Measurements from ENCODE around the gene GTF2F1. TPM values are rescaled to one million over a fixed set of nuclear protein-coding genes. Genes with fewer than 3 reads are reported as not detected.

GTF2F1 gene
- polyA plus RNA-seq, 1 of the 3 experiments (the other 2 are of a cell fraction): 104 TPM

GRCh38 chr19:6396305-6396704 lies 3.3 kb upstream of the GTF2F1 start (continued):
- TF ChIP-seq FOSL2 (IDR thresholded peaks at IDR 0.05; ENCODE audit: borderline replicate concordance, low read depth): no peak
- no peak for TF ChIP-seq FOXM1 (IDR thresholded peaks at IDR 0.05; ENCODE audit: low read depth)
- TF ChIP-seq RAD21 (IDR thresholded peaks at IDR 0.05; ENCODE audit: low read length): no peak
- TF ChIP-seq ZBTB33 (IDR thresholded peaks at IDR 0.05; ENCODE audit: borderline replicate concordance, low read depth): no peak
- TF ChIP-seq TAF1 (IDR thresholded peaks at IDR 0.05; ENCODE audit: borderline replicate concordance, low read depth, low read length): no peak

- POLR2A ChIA-PET: no interaction called here
Observed at GRCh38 chr19:6394831-6395230, 1.9 kb upstream of the GTF2F1 start.

More at GRCh38 chr19:6394831-6395230, 1.9 kb upstream of the GTF2F1 start:
- H3K4me1 ChIP-seq (ENCODE audit: control insufficient read depth in 1 of 2, insufficient read depth in 2 of 2, low read depth in 1 of 2, low read length in 1 of 2): peaks cover 5 to 11% of the 10 kb centered on the region in 2 experiments; a peak in 2 of 4 replicates
- WGBS (ENCODE audit: low lambda C conversion rate): 97% methylated on average over 3 of the region's 3 CpGs
- no peaks in the 10 kb centered on the region for H3F3A ChIP-seq (replicated peaks; ENCODE audit: insufficient read depth)
- no peaks in the 10 kb centered on the region for H3K9me2 ChIP-seq
- CTCF ChIA-PET: interaction anchor here (2.2 kb wide), 1 partner anchor 347 kb away, joined by 8 read pairs; no protein-coding TSS in a partner anchor
- DNase-seq: no peak
- TF ChIP-seq REST (IDR thresholded peaks at IDR 0.05; ENCODE audit: low read depth, low read length) (no peak), FOXM1 (IDR thresholded peaks at IDR 0.05; ENCODE audit: low read depth) (no peak), MXI1 (IDR thresholded peaks at IDR 0.05; ENCODE audit: low read depth, low read length) (no peak), CTCF (IDR thresholded peaks at IDR 0.05) (no peak), YY1 (IDR thresholded peaks at IDR 0.05; ENCODE audit: low read depth) (no peak), POLR2AphosphoS5 (IDR thresholded peaks at IDR 0.05; ENCODE audit: low read depth, low read length) (no peak), EP300 (IDR thresholded peaks at IDR 0.05; ENCODE audit: borderline replicate concordance in 1 of 2, low read depth in 1 of 2, low read length in 1 of 2) (no peak), FOSL2 (IDR thresholded peaks at IDR 0.05; ENCODE audit: borderline replicate concordance, low read depth) (no peak), ZBTB33 (IDR thresholded peaks at IDR 0.05; ENCODE audit: borderline replicate concordance, low read depth) (no peak), JUND (IDR thresholded peaks at IDR 0.05) (no peak), GABPA (IDR thresholded peaks at IDR 0.05; ENCODE audit: low read depth) (no peak), RFX5 (IDR thresholded peaks at IDR 0.05; ENCODE audit: low read length) (no peak)
- H3K27ac ChIP-seq (ENCODE audit: low read depth in 2 of 2, low read length in 1 of 2): no peak overlapping the region
- H3K4me3 ChIP-seq (ENCODE audit: low read depth in 2 of 2, low read length in 1 of 2): no peak overlapping the region
- H3K9ac ChIP-seq: no peak overlapping the region
- no peaks in the 10 kb centered on the region for H4K20me1 ChIP-seq (ENCODE audit: insufficient read depth)
- no peak overlapping the region for H2AFZ ChIP-seq (ENCODE audit: low read depth)
- H3K9me3 ChIP-seq: no peaks in the 10 kb centered on the region
- H3K4me2 ChIP-seq: no peak overlapping the region
- H3K36me3 ChIP-seq (replicated peaks in 1 of 2; ENCODE audit: control insufficient read depth in 1 of 2, insufficient read depth in 2 of 2, low read length in 1 of 2): peaks cover 7 to 11% of the 10 kb centered on the region in 2 experiments
- no peaks in the 10 kb centered on the region for H3K27me3 ChIP-seq (ENCODE audit: insufficient read depth)
- H3K79me2 ChIP-seq (ENCODE audit: insufficient read depth): peaks cover 32% of the 10 kb centered on the region
